Natural killer cell (primary cell): ENCODE data around the gene PLXDC1. TPM values are rescaled to one million over a fixed set of nuclear protein-coding genes. Genes with fewer than 3 reads are reported as not detected.

Experiments
- ATAC-seq, 3 donors: fragments of 150-1000 bp in 2 of 3; fragments of 200-7000 bp in 1 of 3; cut with Tn5 transposase; 1 replicate in 1 of 3; 2 replicates in 2 of 3; pipeline ENCODE4 v1.10.0; 2021; ENCODE audit warnings: mild to moderate bottlenecking in 2 of 3, moderate library complexity in 2 of 3
- DNase-seq, 2 donors: peaks; one replicate each; pipeline versions ENCODE4 v3.0.0 to v3.0.0-alpha.2; 2013 to 2021; ENCODE audit warnings: mixed read lengths in 1 of 2
- H3K27ac ChIP-seq: one replicate; pipeline ENCODE4 v1.5.1; 2013; ENCODE audit warnings: mild to moderate bottlenecking, low read length
- H3K27me3 ChIP-seq: one replicate; pipeline ENCODE4 v1.6.1; 2013; ENCODE audit warnings: low read length; ENCODE audit not compliant: control insufficient read depth, insufficient read depth
- H3K36me3 ChIP-seq: one replicate; pipeline ENCODE4 v1.6.1; 2013; ENCODE audit warnings: low read length; ENCODE audit not compliant: control insufficient read depth, insufficient read depth
- H3K4me1 ChIP-seq: one replicate; pipeline ENCODE4 v1.6.1; 2013; ENCODE audit warnings: low read length; ENCODE audit not compliant: control insufficient read depth, insufficient read depth
- H3K4me3 ChIP-seq: one replicate; pipeline ENCODE4 v1.5.1; 2013; ENCODE audit warnings: low read length
- H3K9me3 ChIP-seq: one replicate; pipeline ENCODE4 v1.6.1; 2013; ENCODE audit warnings: low read length; ENCODE audit not compliant: control insufficient read depth, insufficient read depth
- H3K27ac Mint-ChIP-seq, 2 donors: one replicate each; pipeline ENCODE4 v1.8.0; 2022; ENCODE audit warnings: mild to moderate bottlenecking in 2 of 2, mixed read lengths in 2 of 2, moderate library complexity in 1 of 2
- H3K27me3 Mint-ChIP-seq, 2 donors: one replicate each; pipeline ENCODE4 v1.8.0; 2022; ENCODE audit warnings: low read depth in 2 of 2, mixed read lengths in 2 of 2
- H3K36me3 Mint-ChIP-seq: one replicate; pipeline ENCODE4 v1.8.0; 2022; ENCODE audit warnings: mixed read lengths
- H3K4me1 Mint-ChIP-seq, 2 donors: one replicate each; pipeline ENCODE4 v1.8.0; 2022; ENCODE audit warnings: mixed read lengths in 2 of 2
- H3K4me3 Mint-ChIP-seq: one replicate; pipeline ENCODE4 v1.8.0; 2022; ENCODE audit warnings: mild to moderate bottlenecking, moderate library complexity, mixed read lengths
- H3K9me3 Mint-ChIP-seq, 2 donors: one replicate each; pipeline ENCODE4 v1.8.0; 2022; ENCODE audit warnings: mixed read lengths in 2 of 2
- CTCF ChIP-seq: fragments of 200-600 bp; IDR thresholded peaks from one replicate; pipeline ENCODE4 v1.8.0; 2022; ENCODE audit warnings: antibody characterized with exemption
- WGBS: methylation state at CpG from one replicate; pipeline ENCODE4 v1.1.7; 2013; ENCODE audit warnings: missing lambda C conversion rate; ENCODE audit not compliant: insufficient coverage; 5-methylcytosine and 5-hydroxymethylcytosine counted together
- intact Hi-C: fragments of 100-400 bp; cut with micrococcal nuclease; formaldehyde crosslinking; loops from one replicate; pipeline ENCODE4 v1.14.2; 2022
- total RNA-seq, 4 donors: library from RNA; stranded (reverse); fragments of 120-200 nt in 1 of 4; gene quantifications; one replicate each; pipeline versions ENCODE4 v1.2.3 to v1.2.4, GENCODE V29; 2013 to 2022

The PLXDC1 gene
- total RNA-seq, 3 donors from 2014 or later (not counting 1 experiment from before 2014, with no cell fraction given) = 5.7 to 53.6 (median 15.9) TPM

- H3K27me3 Mint-ChIP-seq = no peaks in the 10 kb centered on the region
- no peaks in the 10 kb centered on the region for H3K4me1 ChIP-seq
- H3K27ac Mint-ChIP-seq = no peak overlapping the region
- H3K27me3 ChIP-seq = no peaks in the 10 kb centered on the region
- no peaks in the 10 kb centered on the region for H3K36me3 Mint-ChIP-seq
- H3K4me3 ChIP-seq = no peak overlapping the region
- no peak overlapping the region for H3K27ac ChIP-seq
- DNase-seq (no peak), ATAC-seq (no peak)
- no peak overlapping the region for H3K4me3 Mint-ChIP-seq
- WGBS = 97% methylated on average over 14 of the region's 15 CpGs
- H3K36me3 ChIP-seq = peaks cover 32% of the 10 kb centered on the region
- intact Hi-C loops = no loop called here
- H3K4me1 Mint-ChIP-seq = no peaks in the 10 kb centered on the region
- no peak for TF ChIP-seq CTCF
- no peaks in the 10 kb centered on the region for H3K9me3 ChIP-seq
- H3K9me3 Mint-ChIP-seq = no peaks in the 10 kb centered on the region
Measured at GRCh38 chr17:39186481-39187002, 35.1 kb upstream of the PLXDC1 start.

DNA sequence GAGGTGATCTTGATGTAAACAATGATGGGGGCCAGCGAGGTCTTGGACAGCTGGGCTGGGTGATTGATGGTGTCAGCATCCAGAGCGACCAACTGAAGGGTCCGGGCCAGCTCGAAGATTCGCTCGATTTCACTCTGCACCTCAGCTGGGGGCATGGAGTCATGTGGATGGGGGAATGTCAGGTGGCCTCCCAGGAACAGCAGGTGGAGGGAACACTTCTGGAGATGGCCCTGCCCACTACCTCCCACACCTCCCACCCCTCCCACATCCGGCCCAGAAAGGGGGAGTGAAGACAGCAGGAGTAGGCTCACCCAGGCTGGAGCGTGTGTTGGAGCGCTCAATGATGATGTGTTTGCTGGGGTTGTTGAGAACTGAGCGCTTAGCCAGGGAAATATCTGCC is 32.3 kb upstream of the PLXDC1 start:
- H3K36me3 ChIP-seq = peaks cover 36% of the 10 kb centered on the region
- no peaks in the 10 kb centered on the region for H3K27me3 ChIP-seq
- no peaks in the 10 kb centered on the region for H3K9me3 ChIP-seq
- H3K27ac ChIP-seq = no peak overlapping the region
- Mint-ChIP-seq H3K9me3 (no peaks in the 10 kb centered on the region), H3K36me3 (no peaks in the 10 kb centered on the region), H3K4me3 (no peak overlapping the region), H3K27ac (no peak overlapping the region), H3K4me1 (no peaks in the 10 kb centered on the region), H3K27me3 (no peaks in the 10 kb centered on the region)
- H3K4me3 ChIP-seq = no peak overlapping the region
- no peak for TF ChIP-seq CTCF
- no peaks in the 10 kb centered on the region for H3K4me1 ChIP-seq
- no peak for DNase-seq
- intact Hi-C loops = no loop called here
- WGBS = 96% methylated on average over 8 of the region's 10 CpGs
- ATAC-seq = no peak

GRCh38 chr17:39183045-39183444 is 31.6 kb upstream of the PLXDC1 start:
- Mint-ChIP-seq H3K27me3 (no peaks in the 10 kb centered on the region), H3K4me3 (no peak overlapping the region), H3K36me3 (no peaks in the 10 kb centered on the region), H3K27ac (no peak overlapping the region), H3K4me1 (no peaks in the 10 kb centered on the region), H3K9me3 (no peaks in the 10 kb centered on the region)
- Histone ChIP-seq H3K9me3 (no peaks in the 10 kb centered on the region), H3K27ac (no peak overlapping the region), H3K36me3 (peaks cover 38% of the 10 kb centered on the region), H3K27me3 (no peaks in the 10 kb centered on the region), H3K4me1 (no peaks in the 10 kb centered on the region), H3K4me3 (no peak overlapping the region)
- intact Hi-C loops = no loop called here
- 96% methylated on average over 5 of the region's 5 CpGs for WGBS
- TF ChIP-seq CTCF = no peak
- ATAC-seq = no peak
- DNase-seq = no peak

- H3K9me3 ChIP-seq = no peaks in the 10 kb centered on the region
- ATAC-seq (no peak), DNase-seq (no peak)
- 92% methylated on average over 5 of the region's 5 CpGs for WGBS
- intact Hi-C loops = no loop called here
- H3K9me3 Mint-ChIP-seq = no peaks in the 10 kb centered on the region
- no peak for TF ChIP-seq CTCF
- no peaks in the 10 kb centered on the region for H3K27me3 Mint-ChIP-seq
- H3K4me1 Mint-ChIP-seq = no peaks in the 10 kb centered on the region
- H3K4me1 ChIP-seq = no peaks in the 10 kb centered on the region
- H3K4me3 ChIP-seq = no peak overlapping the region
- no peak overlapping the region for H3K27ac Mint-ChIP-seq
- H3K36me3 ChIP-seq = peaks cover 43% of the 10 kb centered on the region
- no peak overlapping the region for H3K4me3 Mint-ChIP-seq
- no peaks in the 10 kb centered on the region for H3K27me3 ChIP-seq
- no peaks in the 10 kb centered on the region for H3K36me3 Mint-ChIP-seq
- no peak overlapping the region for H3K27ac ChIP-seq
Measured at GRCh38 chr17:39181303-39181702, 29.9 kb upstream of the PLXDC1 start.
